Measurements from ENCODE around the gene TLE1. TPM values are rescaled to one million over a fixed set of nuclear protein-coding genes. Genes with fewer than 3 reads are reported as not detected.

The TLE1 gene
- total and polyA plus RNA-seq, 4 experiments from 2014 or later = 0.49 to 3.8 (median 1.6) TPM

GRCh38 chr9:81589819-81590218 lies 99.5 kb downstream of the TLE1 start:
- Histone ChIP-seq H3K4me1 (ENCODE audit: insufficient read depth, low read length) (no peaks in the 10 kb centered on the region), H3K36me3 (ENCODE audit: insufficient read depth, low read length) (no peaks in the 10 kb centered on the region), H3K9me3 (ENCODE audit: control insufficient read depth in 1 of 2, low read length in 2 of 2) (no peaks in the 10 kb centered on the region), H3K27me3 (ENCODE audit: insufficient read depth, low read length) (no peaks in the 10 kb centered on the region), H3K27ac (ENCODE audit: low read depth, low read length) (no peak overlapping the region), H3K4me3 (ENCODE audit: low read length in 2 of 2) (no peak overlapping the region)
- intact Hi-C loops (cut with micrococcal nuclease) = no loop called here
- Mint-ChIP-seq H3K36me3 (no peaks in the 10 kb centered on the region), H3K9me3 (peaks cover 0 to 4% (median 0%) of the 10 kb centered on the region in 8 donors), H3K4me3 (no peak overlapping the region), H3K27me3 (no peaks in the 10 kb centered on the region), H3K27ac (no peak overlapping the region), H3K4me1 (no peaks in the 10 kb centered on the region)
- CTCF ChIA-PET (ENCODE audit: partially characterized antibody) = interaction anchor here (0.6 kb wide), 1 partner anchor 33 kb away, joined by 5 read pairs; no protein-coding TSS in a partner anchor
- no peak for DNase-seq
- POLR2A ChIA-PET (ENCODE audit: partially characterized antibody) = no interaction called here

GRCh38 chr9:81589392-81589791 lies 100.0 kb downstream of the TLE1 start:
- DNase-seq = no peak
- Histone ChIP-seq H3K9me3 (ENCODE audit: control insufficient read depth in 1 of 2, low read length in 2 of 2) (no peaks in the 10 kb centered on the region), H3K4me3 (ENCODE audit: low read length in 2 of 2) (no peak overlapping the region), H3K36me3 (ENCODE audit: insufficient read depth, low read length) (no peaks in the 10 kb centered on the region), H3K27me3 (ENCODE audit: insufficient read depth, low read length) (no peaks in the 10 kb centered on the region), H3K4me1 (ENCODE audit: insufficient read depth, low read length) (no peaks in the 10 kb centered on the region), H3K27ac (ENCODE audit: low read depth, low read length) (no peak overlapping the region)
- Mint-ChIP-seq H3K36me3 (no peaks in the 10 kb centered on the region), H3K27ac (no peak overlapping the region), H3K27me3 (no peaks in the 10 kb centered on the region), H3K4me1 (no peaks in the 10 kb centered on the region), H3K4me3 (no peak overlapping the region), H3K9me3 (peaks cover 0 to 4% (median 0%) of the 10 kb centered on the region in 8 donors)
- POLR2A ChIA-PET (ENCODE audit: partially characterized antibody) = no interaction called here
- intact Hi-C loops (cut with micrococcal nuclease) = no loop called here
- CTCF ChIA-PET (ENCODE audit: partially characterized antibody) = no interaction called here

- Histone ChIP-seq H3K9me3 (ENCODE audit: control insufficient read depth in 1 of 2, low read length in 2 of 2) (no peaks in the 10 kb centered on the region), H3K4me3 (ENCODE audit: low read length in 2 of 2) (no peak overlapping the region), H3K27ac (ENCODE audit: low read depth, low read length) (no peak overlapping the region), H3K36me3 (ENCODE audit: insufficient read depth, low read length) (no peaks in the 10 kb centered on the region), H3K27me3 (ENCODE audit: insufficient read depth, low read length) (no peaks in the 10 kb centered on the region), H3K4me1 (ENCODE audit: insufficient read depth, low read length) (no peaks in the 10 kb centered on the region)
- no peaks in the 10 kb centered on the region for H3K36me3 Mint-ChIP-seq
- H3K27me3 Mint-ChIP-seq = no peaks in the 10 kb centered on the region
- DNase-seq = no peak
- ChIA-PET POLR2A (ENCODE audit: partially characterized antibody) (no interaction called here), CTCF (ENCODE audit: partially characterized antibody) (no interaction called here)
- H3K4me1 Mint-ChIP-seq = no peaks in the 10 kb centered on the region
- intact Hi-C loops (cut with micrococcal nuclease) = no loop called here
- no peak overlapping the region for H3K4me3 Mint-ChIP-seq
- H3K27ac Mint-ChIP-seq = no peak overlapping the region
- H3K9me3 Mint-ChIP-seq = peaks cover 0 to 4% (median 0%) of the 10 kb centered on the region in 8 donors
These were observed 101.0 kb downstream of the TLE1 start for GRCh38 chr9:81588148-81588871.

GRCh38 chr9:81586786-81587185 lies 102.6 kb downstream of the TLE1 start:
- Histone ChIP-seq H3K27ac (ENCODE audit: low read depth, low read length) (no peak overlapping the region), H3K27me3 (ENCODE audit: insufficient read depth, low read length) (no peaks in the 10 kb centered on the region), H3K9me3 (ENCODE audit: control insufficient read depth in 1 of 2, low read length in 2 of 2) (no peaks in the 10 kb centered on the region), H3K4me1 (ENCODE audit: insufficient read depth, low read length) (no peaks in the 10 kb centered on the region), H3K4me3 (ENCODE audit: low read length in 2 of 2) (no peak overlapping the region), H3K36me3 (ENCODE audit: insufficient read depth, low read length) (no peaks in the 10 kb centered on the region)
- intact Hi-C loops (cut with micrococcal nuclease) = no loop called here
- Mint-ChIP-seq H3K36me3 (no peaks in the 10 kb centered on the region), H3K4me1 (no peaks in the 10 kb centered on the region), H3K4me3 (no peak overlapping the region), H3K9me3 (peaks cover 0 to 4% (median 0%) of the 10 kb centered on the region in 8 donors), H3K27me3 (no peaks in the 10 kb centered on the region), H3K27ac (no peak overlapping the region)
- CTCF ChIA-PET (ENCODE audit: partially characterized antibody) = no interaction called here
- DNase-seq = no peak
- POLR2A ChIA-PET (ENCODE audit: partially characterized antibody) = no interaction called here

- no peak overlapping the region for H3K4me3 Mint-ChIP-seq
- POLR2A ChIA-PET (ENCODE audit: partially characterized antibody) = no interaction called here
- H3K9me3 Mint-ChIP-seq = peaks cover 0 to 6% (median 0%) of the 10 kb centered on the region in 8 donors
- peaks cover 0 to 5% of the 10 kb centered on the region in 2 donors for H3K36me3 Mint-ChIP-seq
- no peaks in the 10 kb centered on the region for H3K9me3 ChIP-seq (ENCODE audit: control insufficient read depth in 1 of 2, low read length in 2 of 2)
- H3K4me1 ChIP-seq (ENCODE audit: insufficient read depth, low read length) = no peaks in the 10 kb centered on the region
- H3K27ac ChIP-seq (ENCODE audit: low read depth, low read length) = no peak overlapping the region
- H3K36me3 ChIP-seq (ENCODE audit: insufficient read depth, low read length) = no peaks in the 10 kb centered on the region
- H3K27ac Mint-ChIP-seq = no peak overlapping the region
- CTCF ChIA-PET (ENCODE audit: partially characterized antibody) = no interaction called here
- no peak for DNase-seq
- no peaks in the 10 kb centered on the region for H3K27me3 Mint-ChIP-seq
- intact Hi-C loops (cut with micrococcal nuclease) = no loop called here
- no peak overlapping the region for H3K4me3 ChIP-seq (ENCODE audit: low read length in 2 of 2)
- H3K4me1 Mint-ChIP-seq = no peaks in the 10 kb centered on the region
- H3K27me3 ChIP-seq (ENCODE audit: insufficient read depth, low read length) = no peaks in the 10 kb centered on the region
These were observed 104.1 kb downstream of the TLE1 start for GRCh38 chr9:81585191-81585763.

GRCh38 chr9:81584099-81584498 lies 105.2 kb downstream of the TLE1 start:
- Mint-ChIP-seq H3K27ac (no peak overlapping the region), H3K36me3 (peaks cover 0 to 5% of the 10 kb centered on the region in 2 donors), H3K9me3 (peaks cover 0 to 3% (median 0%) of the 10 kb centered on the region in 8 donors), H3K4me3 (no peak overlapping the region), H3K27me3 (no peaks in the 10 kb centered on the region), H3K4me1 (no peaks in the 10 kb centered on the region)
- Histone ChIP-seq H3K4me1 (ENCODE audit: insufficient read depth, low read length) (no peaks in the 10 kb centered on the region), H3K27ac (ENCODE audit: low read depth, low read length) (no peak overlapping the region), H3K9me3 (ENCODE audit: control insufficient read depth in 1 of 2, low read length in 2 of 2) (no peaks in the 10 kb centered on the region), H3K4me3 (ENCODE audit: low read length in 2 of 2) (no peak overlapping the region), H3K36me3 (ENCODE audit: insufficient read depth, low read length) (no peaks in the 10 kb centered on the region), H3K27me3 (ENCODE audit: insufficient read depth, low read length) (no peaks in the 10 kb centered on the region)
- CTCF ChIA-PET (ENCODE audit: partially characterized antibody) = no interaction called here
- no peak for DNase-seq
- POLR2A ChIA-PET (ENCODE audit: partially characterized antibody) = no interaction called here
- intact Hi-C loops (cut with micrococcal nuclease) = no loop called here

- no peak for DNase-seq
- H3K9me3 ChIP-seq (ENCODE audit: control insufficient read depth in 1 of 2, low read length in 2 of 2) = no peaks in the 10 kb centered on the region
- no peaks in the 10 kb centered on the region for H3K36me3 ChIP-seq (ENCODE audit: insufficient read depth, low read length)
- H3K4me3 ChIP-seq (ENCODE audit: low read length in 2 of 2) = no peak overlapping the region
- H3K27ac ChIP-seq (ENCODE audit: low read depth, low read length) = no peak overlapping the region
- H3K4me1 ChIP-seq (ENCODE audit: insufficient read depth, low read length) = no peaks in the 10 kb centered on the region
- ChIA-PET CTCF (ENCODE audit: partially characterized antibody) (no interaction called here), POLR2A (ENCODE audit: partially characterized antibody) (no interaction called here)
- H3K27me3 Mint-ChIP-seq = no peaks in the 10 kb centered on the region
- H3K9me3 Mint-ChIP-seq = peaks cover 0 to 3% (median 0%) of the 10 kb centered on the region in 8 donors
- H3K27ac Mint-ChIP-seq = no peak overlapping the region
- no peaks in the 10 kb centered on the region for H3K4me1 Mint-ChIP-seq
- peaks cover 0 to 5% of the 10 kb centered on the region in 2 donors for H3K36me3 Mint-ChIP-seq
- no peak overlapping the region for H3K4me3 Mint-ChIP-seq
- H3K27me3 ChIP-seq (ENCODE audit: insufficient read depth, low read length) = no peaks in the 10 kb centered on the region
- intact Hi-C loops (cut with micrococcal nuclease) = no loop called here
These were observed 107.4 kb downstream of the TLE1 start for GRCh38 chr9:81581986-81582385.
